Measurements from ENCODE around the gene HSD11B1. TPM values are rescaled to one million over a fixed set of nuclear protein-coding genes. Genes with fewer than 3 reads are reported as not detected.

Gene HSD11B1
- total and polyA plus RNA-seq, 7 donors, result 2.0 to 10.0 (median 3.0) TPM; not detected in 1

- Histone ChIP-seq H3K27ac (no peak overlapping the region), H3K9me3 (no peaks in the 10 kb centered on the region), H3K4me3 (no peak overlapping the region), H3K27me3 (no peaks in the 10 kb centered on the region), H3K4me1 (peaks cover 0 to 19% (median 13%) of the 10 kb centered on the region in 4 donors), H3K36me3 (no peaks in the 10 kb centered on the region)
- intact Hi-C loops (cut with DNase I), result loop anchor here (1.0 to 5.0 kb wide), 2 partner anchors 54 to 169 kb away; no protein-coding TSS in a partner anchor
- TF ChIP-seq EP300 (IDR thresholded peaks at IDR 0.05) (no peak), CTCF (IDR thresholded peaks at IDR 0.05) (no peak), POLR2A (IDR thresholded peaks at IDR 0.05) (no peak), POLR2AphosphoS5 (IDR thresholded peaks at IDR 0.05) (no peak)
- WGBS, 2 donors, result 39 to 73% methylated on average over 4 of the region's 4 CpGs
- DNase-seq, result no peak
Observed at GRCh38 chr1:209746451-209747165, 42.0 kb downstream of the HSD11B1 start.

GRCh38 chr1:209747580-209748262, 43.1 kb downstream of the HSD11B1 start:
- H3K9me3 ChIP-seq, result no peaks in the 10 kb centered on the region
- no peaks in the 10 kb centered on the region for H3K27me3 ChIP-seq
- H3K4me1 ChIP-seq, result peaks cover 0 to 9% (median 4%) of the 10 kb centered on the region in 4 donors
- no peaks in the 10 kb centered on the region for H3K36me3 ChIP-seq
- 9 to 12% methylated on average over 37 of the region's 37 CpGs for WGBS, 2 donors
- H3K27ac ChIP-seq, result no peak overlapping the region
- intact Hi-C loops (cut with DNase I), result loop anchor here (1.0 to 5.0 kb wide), 2 partner anchors 55 to 170 kb away; no protein-coding TSS in a partner anchor
- DNase-seq, result peak; percentile 95
- TF ChIP-seq POLR2A (IDR thresholded peaks at IDR 0.05) (no peak), POLR2AphosphoS5 (IDR thresholded peaks at IDR 0.05) (peak in 3 of 4 donors; percentile 26 to 51 (median 28)), EP300 (IDR thresholded peaks at IDR 0.05) (no peak), CTCF (IDR thresholded peaks at IDR 0.05) (peak; percentile 84 to 97 (median 87))
- peak overlapping the region; percentile 9 to 41 (median 30) for H3K4me3 ChIP-seq

GRCh38 chr1:209748620-209749019, 44.0 kb downstream of the HSD11B1 start:
- Histone ChIP-seq H3K27ac (no peak overlapping the region), H3K27me3 (no peaks in the 10 kb centered on the region), H3K36me3 (no peaks in the 10 kb centered on the region), H3K4me1 (peaks cover 0 to 5% (median 4%) of the 10 kb centered on the region in 4 donors), H3K4me3 (no peak overlapping the region), H3K9me3 (no peaks in the 10 kb centered on the region)
- 77 to 78% methylated on average over 4 of the region's 4 CpGs for WGBS, 2 donors
- TF ChIP-seq POLR2AphosphoS5 (IDR thresholded peaks at IDR 0.05) (no peak), POLR2A (IDR thresholded peaks at IDR 0.05) (no peak), EP300 (IDR thresholded peaks at IDR 0.05) (no peak), CTCF (IDR thresholded peaks at IDR 0.05) (no peak)
- intact Hi-C loops (cut with DNase I), result loop anchor here (5.0 kb wide), 1 partner anchor 56 kb away; no protein-coding TSS in a partner anchor
- DNase-seq, result no peak

GRCh38 chr1:209749205-209749604, 44.6 kb downstream of the HSD11B1 start:
- no peak overlapping the region for H3K27ac ChIP-seq
- WGBS, 2 donors, result 71 to 75% methylated on average over 2 of the region's 2 CpGs
- peaks cover 0 to 5% (median 4%) of the 10 kb centered on the region in 4 donors for H3K4me1 ChIP-seq
- no peak for TF ChIP-seq EP300 (IDR thresholded peaks at IDR 0.05)
- no peak for TF ChIP-seq POLR2AphosphoS5 (IDR thresholded peaks at IDR 0.05)
- no peak for TF ChIP-seq CTCF (IDR thresholded peaks at IDR 0.05)
- TF ChIP-seq POLR2A (IDR thresholded peaks at IDR 0.05), result no peak
- no peaks in the 10 kb centered on the region for H3K27me3 ChIP-seq
- intact Hi-C loops (cut with DNase I), result loop anchor here (5.0 kb wide), 1 partner anchor 57 kb away; no protein-coding TSS in a partner anchor
- no peaks in the 10 kb centered on the region for H3K9me3 ChIP-seq
- H3K4me3 ChIP-seq, result no peak overlapping the region
- no peaks in the 10 kb centered on the region for H3K36me3 ChIP-seq
- DNase-seq, result no peak

Data from sigmoid colon (tissue), 7 donors.